Measurements from ENCODE around the gene WDR7. TPM values are rescaled to one million over a fixed set of nuclear protein-coding genes. Genes with fewer than 3 reads are reported as not detected.

The WDR7 gene
- total and polyA plus RNA-seq, 10 of the 15 experiments (the other 5 are each of a cell fraction or from before 2014, with no cell fraction given) = 2.8 to 16.5 (median 11.7) TPM

DNA sequence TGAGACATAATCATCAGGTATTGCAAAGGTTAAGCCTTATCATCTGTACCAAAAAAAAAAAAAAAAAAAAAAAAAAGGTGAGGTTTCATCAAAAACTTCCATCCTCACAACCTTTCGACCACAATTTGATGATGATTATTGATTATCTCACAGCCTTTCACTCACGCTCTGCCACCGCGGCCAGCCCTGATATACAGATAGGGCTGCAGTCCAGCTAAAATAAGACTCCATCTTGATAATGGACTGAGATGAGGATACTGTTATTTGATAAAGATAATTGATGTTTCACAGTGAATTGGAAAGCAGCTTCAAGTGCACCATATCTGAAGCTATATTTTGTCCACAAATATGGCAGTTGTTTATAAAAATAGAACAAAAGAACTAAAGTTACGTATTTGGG is 336.1 kb downstream of the WDR7 start:
- 92% methylated on average over 5 of the region's 5 CpGs for WGBS (ENCODE audit: insufficient coverage, insufficient replicate concordance, low lambda C conversion rate, missing lambda C conversion rate)
- H3K79me2 ChIP-seq (ENCODE audit: control insufficient read depth, insufficient read depth, low read length) = no peaks in the 10 kb centered on the region
- ChIA-PET RAD21 (ENCODE audit: unreplicated experiment) (no interaction called here), CTCF (interaction anchor here (0.8 to 1.4 kb wide), 3 partner anchors 9 to 117 kb away, joined by 3 read pairs; no protein-coding TSS in a partner anchor), POLR2A (no interaction called here), SMC1A (ENCODE audit: uncharacterized antibody, unreplicated experiment) (interaction anchor here (1.0 to 2.0 kb wide), 3 partner anchors 9 to 118 kb away, joined by 4 to 7 read pairs (median 6); no protein-coding TSS in a partner anchor)
- intact Hi-C loops (cut with micrococcal nuclease; ENCODE audit: unreplicated experiment) (no loop called here), in situ Hi-C loops (cut with MboI) (no loop called here)
- H3K36me3 ChIP-seq (ENCODE audit: control insufficient read depth in 2 of 2, insufficient read depth in 2 of 2, low read length in 1 of 2) = no peaks in the 10 kb centered on the region
- no peak overlapping the region for H3K4me3 ChIP-seq
- no peak for DNase-seq (ENCODE audit: low read depth, low spot score)
- H3K9ac ChIP-seq (ENCODE audit: control insufficient read depth, insufficient read depth, low read length) = no peak overlapping the region
- no peak overlapping the region for H3K4me2 ChIP-seq (ENCODE audit: control insufficient read depth, insufficient read depth)
- H3K27me3 ChIP-seq (replicated peaks in 1 of 2; ENCODE audit: control insufficient read depth in 2 of 2, insufficient read depth in 2 of 2, low read length in 1 of 2) = no peaks in the 10 kb centered on the region
- TF ChIP-seq HDAC6 (IDR thresholded peaks at IDR 0.05; ENCODE audit: unreplicated experiment) (no peak), CHD4 (IDR thresholded peaks at IDR 0.05) (no peak), IKZF2 (IDR thresholded peaks at IDR 0.05) (no peak), TCF7 (IDR thresholded peaks at IDR 0.05; ENCODE audit: borderline replicate concordance) (no peak), ZSCAN29 (IDR thresholded peaks at IDR 0.05) (no peak), FOXM1 (IDR thresholded peaks at IDR 0.05; ENCODE audit: low read depth, low read length) (no peak), PML (IDR thresholded peaks at IDR 0.05; ENCODE audit: low read length) (no peak), POLR2AphosphoS2 (IDR thresholded peaks at IDR 0.05; ENCODE audit: low read depth, low read length) (no peak), BCL11A (IDR thresholded peaks at IDR 0.05; ENCODE audit: low read depth, low read length) (no peak), CREB1 (IDR thresholded peaks at IDR 0.05; ENCODE audit: low read depth) (no peak), NFYA (IDR thresholded peaks at IDR 0.05; ENCODE audit: borderline replicate concordance, low read depth, low read length) (no peak), YY1 (IDR thresholded peaks at IDR 0.05; ENCODE audit: low read depth, low read length) (no peak), RELA (IDR thresholded peaks at IDR 0.05; ENCODE audit: borderline replicate concordance, partially characterized antibody) (no peak), ZNF384 (IDR thresholded peaks at IDR 0.05; ENCODE audit: borderline replicate concordance, low read depth, low read length) (no peak), ZNF622 (IDR thresholded peaks at IDR 0.05) (no peak)
- TF ChIP-seq, protein P1, sequence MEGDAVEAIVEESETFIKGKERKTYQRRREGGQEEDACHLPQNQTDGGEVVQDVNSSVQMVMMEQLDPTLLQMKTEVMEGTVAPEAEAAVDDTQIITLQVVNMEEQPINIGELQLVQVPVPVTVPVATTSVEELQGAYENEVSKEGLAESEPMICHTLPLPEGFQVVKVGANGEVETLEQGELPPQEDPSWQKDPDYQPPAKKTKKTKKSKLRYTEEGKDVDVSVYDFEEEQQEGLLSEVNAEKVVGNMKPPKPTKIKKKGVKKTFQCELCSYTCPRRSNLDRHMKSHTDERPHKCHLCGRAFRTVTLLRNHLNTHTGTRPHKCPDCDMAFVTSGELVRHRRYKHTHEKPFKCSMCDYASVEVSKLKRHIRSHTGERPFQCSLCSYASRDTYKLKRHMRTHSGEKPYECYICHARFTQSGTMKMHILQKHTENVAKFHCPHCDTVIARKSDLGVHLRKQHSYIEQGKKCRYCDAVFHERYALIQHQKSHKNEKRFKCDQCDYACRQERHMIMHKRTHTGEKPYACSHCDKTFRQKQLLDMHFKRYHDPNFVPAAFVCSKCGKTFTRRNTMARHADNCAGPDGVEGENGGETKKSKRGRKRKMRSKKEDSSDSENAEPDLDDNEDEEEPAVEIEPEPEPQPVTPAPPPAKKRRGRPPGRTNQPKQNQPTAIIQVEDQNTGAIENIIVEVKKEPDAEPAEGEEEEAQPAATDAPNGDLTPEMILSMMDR (IDR thresholded peaks at IDR 0.05 in 2 of 3, conservative IDR thresholded peaks at IDR 0.05 in 1 of 3; ENCODE audit: control insufficient read depth in 2 of 3, extremely low read depth in 1 of 3, insufficient read depth in 1 of 3, low read depth in 3 of 3, low read length in 3 of 3) = no peak
- TF ChIP-seq, protein P2, sequence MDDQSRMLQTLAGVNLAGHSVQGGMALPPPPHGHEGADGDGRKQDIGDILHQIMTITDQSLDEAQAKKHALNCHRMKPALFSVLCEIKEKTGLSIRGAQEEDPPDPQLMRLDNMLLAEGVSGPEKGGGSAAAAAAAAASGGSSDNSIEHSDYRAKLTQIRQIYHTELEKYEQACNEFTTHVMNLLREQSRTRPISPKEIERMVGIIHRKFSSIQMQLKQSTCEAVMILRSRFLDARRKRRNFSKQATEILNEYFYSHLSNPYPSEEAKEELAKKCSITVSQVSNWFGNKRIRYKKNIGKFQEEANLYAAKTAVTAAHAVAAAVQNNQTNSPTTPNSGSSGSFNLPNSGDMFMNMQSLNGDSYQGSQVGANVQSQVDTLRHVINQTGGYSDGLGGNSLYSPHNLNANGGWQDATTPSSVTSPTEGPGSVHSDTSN (IDR thresholded peaks at IDR 0.05; ENCODE audit: insufficient replicate concordance, low read depth, low read length) = no peak
- H3K9me3 ChIP-seq (replicated peaks; ENCODE audit: control insufficient read depth, insufficient read depth, low read length) = no peaks in the 10 kb centered on the region
- no peak for ATAC-seq
- no peaks in the 10 kb centered on the region for H4K20me1 ChIP-seq (ENCODE audit: control insufficient read depth, insufficient read depth)
- H3K4me1 ChIP-seq (ENCODE audit: control insufficient read depth, insufficient read depth, low read length) = no peaks in the 10 kb centered on the region
- no peak overlapping the region for H3K27ac ChIP-seq (ENCODE audit: control insufficient read depth, insufficient read depth)
- FAIRE-seq = no peak
- no TSS peak for BruUV-seq (replicated peaks)
- H2AFZ ChIP-seq (ENCODE audit: control insufficient read depth, low read depth, low read length) = no peak overlapping the region
